Skeletal muscle satellite cell (primary cell): ENCODE data around the gene ACSF2.

ENCODE experiments used
- H3K27me3 ChIP-seq: 2 replicates; pipeline ENCODE4 v1.7.0; 2013; ENCODE audit warnings: low read length; ENCODE audit not compliant: control insufficient read depth, insufficient read depth
- H3K36me3 ChIP-seq: 2 replicates; pipeline ENCODE4 v1.7.0; 2013; ENCODE audit warnings: mild to moderate bottlenecking, control low read depth, low read length; ENCODE audit not compliant: insufficient read depth
- H3K4me1 ChIP-seq: 2 replicates; pipeline ENCODE4 v1.7.0; 2013; ENCODE audit warnings: low read length; ENCODE audit not compliant: control insufficient read depth, insufficient read depth
- H3K4me2 ChIP-seq: 2 replicates; pipeline ENCODE4 v1.7.0; 2013; ENCODE audit warnings: mild to moderate bottlenecking, low read length
- H3K4me3 ChIP-seq: 2 replicates; pipeline ENCODE4 v1.7.0; 2013; ENCODE audit warnings: low read length
- H3K9ac ChIP-seq: 2 replicates; pipeline ENCODE4 v1.7.0; 2013; ENCODE audit warnings: mild to moderate bottlenecking, low read depth, low read length, moderate library complexity
- H3K9me3 ChIP-seq: replicated peaks from 2 replicates; pipeline ENCODE4 v1.7.0; 2013; ENCODE audit warnings: mild to moderate bottlenecking, control low read depth, low read length

The ACSF2 gene

DNA sequence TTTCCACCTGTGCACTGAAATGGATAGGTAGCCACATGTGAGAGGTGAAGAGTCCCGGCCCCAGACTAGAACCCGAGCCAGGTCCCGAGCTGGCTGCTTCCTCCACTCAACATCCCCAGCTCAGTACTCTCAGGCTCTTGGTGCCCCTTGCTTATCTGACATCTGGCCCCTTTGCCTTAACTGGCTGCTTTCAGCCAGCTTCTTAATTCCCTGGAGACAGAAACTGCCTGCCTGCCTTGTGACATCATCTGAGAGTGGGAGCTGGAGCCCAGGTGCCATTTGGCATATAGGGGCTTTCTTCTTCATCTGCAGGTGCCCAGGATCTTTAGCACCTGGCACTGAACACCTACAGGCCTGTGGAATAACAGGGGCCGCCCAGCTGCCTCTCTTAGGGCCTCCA is 33.7 kb downstream of the ACSF2 start:
- Histone ChIP-seq H3K9me3 (no peaks in the 10 kb centered on the region), H3K4me1 (peaks cover 4% of the 10 kb centered on the region), H3K27me3 (no peaks in the 10 kb centered on the region), H3K4me3 (no peak overlapping the region), H3K4me2 (no peak overlapping the region), H3K36me3 (no peaks in the 10 kb centered on the region), H3K9ac (no peak overlapping the region)

DNA sequence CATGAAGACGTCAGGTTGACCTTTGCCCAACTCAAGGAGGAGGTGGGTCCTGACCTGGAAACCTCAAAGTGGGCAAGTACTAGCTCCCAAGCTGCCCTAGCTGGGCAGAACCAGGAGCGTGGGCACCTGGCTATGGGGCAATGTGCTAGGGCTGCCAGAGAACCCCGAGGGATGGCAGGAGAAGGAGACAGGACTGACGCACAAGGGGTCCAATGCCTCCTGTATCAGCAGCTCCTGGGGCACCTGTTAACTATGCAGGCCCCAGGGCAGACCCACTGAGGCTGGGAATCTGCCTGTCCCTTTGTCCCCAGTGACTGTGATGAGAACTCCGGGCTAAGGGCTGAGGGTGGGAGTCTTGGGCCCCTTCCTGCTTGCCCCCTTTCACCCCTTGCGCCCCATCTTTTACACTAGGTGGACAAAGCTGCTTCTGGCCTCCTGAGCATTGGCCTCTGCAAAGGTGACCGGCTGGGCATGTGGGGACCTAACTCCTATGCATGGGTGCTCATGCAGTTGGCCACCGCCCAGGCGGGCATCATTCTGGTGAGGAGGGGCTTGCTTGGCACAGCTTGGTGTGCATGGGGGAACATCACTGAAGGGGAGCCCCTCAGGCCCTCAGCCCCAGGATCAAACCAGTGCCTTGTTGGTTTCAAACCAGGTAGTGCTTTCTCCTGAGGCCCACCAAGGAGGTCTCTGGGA is 35.0 kb downstream of the ACSF2 start:
- Histone ChIP-seq H3K9me3 (no peaks in the 10 kb centered on the region), H3K27me3 (no peaks in the 10 kb centered on the region), H3K4me2 (no peak overlapping the region), H3K9ac (no peak overlapping the region), H3K4me1 (peaks cover 4% of the 10 kb centered on the region), H3K4me3 (no peak overlapping the region), H3K36me3 (no peaks in the 10 kb centered on the region)

DNA sequence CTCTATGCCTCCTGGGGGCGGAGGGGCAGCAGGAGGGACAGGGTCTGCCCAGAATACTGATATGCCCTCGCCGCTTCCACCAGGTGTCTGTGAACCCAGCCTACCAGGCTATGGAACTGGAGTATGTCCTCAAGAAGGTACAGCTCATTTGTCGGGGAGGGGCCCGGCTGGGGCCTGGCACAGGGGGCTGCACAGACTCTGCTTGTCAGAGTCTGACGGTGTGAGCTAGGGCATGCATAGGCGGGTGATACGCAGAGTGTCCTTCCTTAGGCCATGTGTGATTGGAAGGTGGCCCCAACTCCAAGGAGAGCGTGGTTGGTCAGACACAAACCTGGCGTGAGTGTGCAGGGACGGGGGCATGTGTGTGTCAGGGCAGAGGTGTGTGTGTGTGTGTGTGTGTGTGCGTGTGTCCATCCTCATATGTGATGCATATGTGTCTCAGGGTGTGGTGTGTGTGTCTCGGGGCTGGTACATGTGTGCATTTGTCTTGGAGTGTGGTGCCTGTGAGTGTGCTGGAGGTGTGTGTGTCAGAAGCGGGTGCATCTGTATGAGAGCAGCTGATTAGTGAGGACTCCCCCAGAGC is 35.6 kb downstream of the ACSF2 start:
- H3K4me3 ChIP-seq: no peak overlapping the region
- no peaks in the 10 kb centered on the region for H3K9me3 ChIP-seq
- H3K27me3 ChIP-seq: peaks cover 3% of the 10 kb centered on the region
- H3K4me1 ChIP-seq: peaks cover 4% of the 10 kb centered on the region
- no peak overlapping the region for H3K9ac ChIP-seq
- H3K4me2 ChIP-seq: no peak overlapping the region
- no peaks in the 10 kb centered on the region for H3K36me3 ChIP-seq

DNA sequence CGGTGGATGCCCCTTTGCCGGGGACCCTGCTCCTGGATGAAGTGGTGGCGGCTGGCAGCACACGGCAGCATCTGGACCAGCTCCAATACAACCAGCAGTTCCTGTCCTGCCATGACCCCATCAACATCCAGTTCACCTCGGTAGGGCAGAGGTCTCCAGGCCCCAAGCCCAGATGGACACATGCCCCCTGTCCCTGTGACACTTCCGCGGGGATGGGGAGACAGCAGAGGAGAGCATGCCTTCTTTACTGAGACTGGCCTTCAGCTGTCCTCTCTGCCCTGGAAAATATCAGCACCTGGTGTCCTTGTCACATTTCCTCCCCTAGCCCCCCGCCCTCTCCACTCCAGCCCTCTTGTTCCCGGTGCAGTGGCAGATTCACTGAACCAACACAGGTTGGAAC is 36.4 kb downstream of the ACSF2 start:
- no peak overlapping the region for H3K9ac ChIP-seq
- H3K4me2 ChIP-seq: no peak overlapping the region
- H3K36me3 ChIP-seq: no peaks in the 10 kb centered on the region
- H3K4me3 ChIP-seq: no peak overlapping the region
- peaks cover 9% of the 10 kb centered on the region for H3K27me3 ChIP-seq
- peaks cover 4% of the 10 kb centered on the region for H3K4me1 ChIP-seq
- H3K9me3 ChIP-seq: no peaks in the 10 kb centered on the region

DNA sequence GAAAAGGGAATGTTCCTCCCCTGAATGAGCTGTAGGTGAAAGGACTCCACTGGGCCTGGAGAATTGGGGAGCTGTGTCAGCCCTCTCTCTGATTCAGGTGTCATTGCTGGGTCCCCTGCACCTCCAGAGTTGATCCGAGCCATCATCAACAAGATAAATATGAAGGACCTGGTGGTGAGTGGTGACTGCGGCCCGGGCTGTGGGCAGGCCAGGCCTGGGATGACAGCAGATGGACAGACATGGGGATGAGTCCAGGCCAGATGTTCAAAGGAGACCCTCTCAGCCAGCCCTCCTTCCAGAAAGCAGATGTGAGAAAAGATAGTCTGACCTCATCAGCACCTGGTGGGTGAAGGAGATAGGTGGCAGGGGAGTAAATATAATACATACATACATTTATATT is 38.1 kb downstream of the ACSF2 start:
- Histone ChIP-seq H3K27me3 (peaks cover 26% of the 10 kb centered on the region), H3K9me3 (no peaks in the 10 kb centered on the region), H3K4me2 (no peak overlapping the region), H3K36me3 (no peaks in the 10 kb centered on the region), H3K4me3 (no peak overlapping the region), H3K9ac (no peak overlapping the region), H3K4me1 (peaks cover 7% of the 10 kb centered on the region)

DNA sequence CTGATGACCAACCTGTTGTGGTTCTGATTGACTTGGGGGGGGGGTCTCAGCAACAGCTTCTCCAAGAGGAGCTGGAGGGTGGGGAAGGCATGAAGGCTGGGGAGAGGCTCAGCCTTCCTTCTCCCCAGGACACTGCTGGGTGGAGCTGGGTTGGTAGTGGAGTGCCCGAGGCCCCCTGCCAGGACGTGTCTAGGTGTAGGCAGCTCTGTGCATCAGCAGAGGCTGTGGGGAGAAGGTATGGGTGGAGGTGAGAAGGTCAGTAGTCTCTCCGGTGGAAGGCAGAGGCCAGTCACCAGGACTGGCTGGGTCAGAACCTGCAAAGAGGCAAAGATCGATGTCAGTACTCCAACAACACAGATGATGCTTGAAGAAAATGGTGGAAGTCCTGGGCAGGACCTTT is 38.7 kb downstream of the ACSF2 start:
- Histone ChIP-seq H3K4me3 (no peak overlapping the region), H3K36me3 (no peaks in the 10 kb centered on the region), H3K9ac (no peak overlapping the region), H3K9me3 (no peaks in the 10 kb centered on the region), H3K4me1 (peaks cover 11% of the 10 kb centered on the region), H3K4me2 (no peak overlapping the region), H3K27me3 (peaks cover 30% of the 10 kb centered on the region)

DNA sequence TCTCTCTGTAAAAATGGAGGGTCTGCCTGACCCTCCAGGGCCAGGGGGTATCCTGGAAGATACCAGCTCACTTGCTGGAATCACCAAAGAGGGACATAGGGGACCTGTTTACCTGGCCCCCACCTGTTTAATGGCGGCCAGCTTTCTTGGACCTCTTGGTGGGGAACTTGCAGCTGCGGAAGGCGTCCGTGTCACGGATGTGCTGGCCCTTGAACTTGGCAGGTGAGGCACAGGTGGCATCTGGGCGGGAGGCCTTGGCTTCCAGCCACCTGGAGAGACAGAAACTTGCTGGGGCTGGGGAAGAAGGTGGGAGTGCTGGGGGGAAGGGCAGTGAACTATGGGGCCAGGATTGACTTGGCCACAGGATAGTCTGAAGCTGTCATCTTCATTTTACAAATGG is 39.2 kb downstream of the ACSF2 start:
- peaks cover 11% of the 10 kb centered on the region for H3K4me1 ChIP-seq
- H3K27me3 ChIP-seq: peaks cover 35% of the 10 kb centered on the region
- H3K4me2 ChIP-seq: no peak overlapping the region
- no peaks in the 10 kb centered on the region for H3K9me3 ChIP-seq
- H3K9ac ChIP-seq: no peak overlapping the region
- no peaks in the 10 kb centered on the region for H3K36me3 ChIP-seq
- no peak overlapping the region for H3K4me3 ChIP-seq

DNA sequence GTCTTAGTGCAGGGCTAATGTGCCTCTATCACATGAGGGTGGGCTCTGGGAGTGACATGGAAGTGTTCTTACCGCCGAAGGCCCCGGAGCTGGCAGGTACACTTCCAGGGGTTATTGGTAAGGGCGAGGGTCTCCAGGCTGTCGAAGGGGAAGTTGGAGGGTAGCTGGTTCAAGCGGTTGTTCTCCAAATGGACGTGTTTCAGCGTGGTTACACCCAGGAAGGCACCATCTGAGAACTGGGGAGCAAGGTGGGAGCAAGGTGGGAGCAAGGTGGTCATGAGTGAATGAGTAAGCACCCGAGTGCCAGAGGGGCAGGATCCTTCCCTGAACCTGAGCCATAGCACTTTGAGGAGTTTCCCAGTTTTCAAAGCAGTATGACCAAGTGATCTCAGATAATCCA is 39.6 kb downstream of the ACSF2 start:
- no peak overlapping the region for H3K4me3 ChIP-seq
- H3K9ac ChIP-seq: no peak overlapping the region
- H3K4me2 ChIP-seq: no peak overlapping the region
- peaks cover 39% of the 10 kb centered on the region for H3K27me3 ChIP-seq
- H3K36me3 ChIP-seq: no peaks in the 10 kb centered on the region
- H3K4me1 ChIP-seq: peaks cover 11% of the 10 kb centered on the region
- H3K9me3 ChIP-seq: no peaks in the 10 kb centered on the region

DNA sequence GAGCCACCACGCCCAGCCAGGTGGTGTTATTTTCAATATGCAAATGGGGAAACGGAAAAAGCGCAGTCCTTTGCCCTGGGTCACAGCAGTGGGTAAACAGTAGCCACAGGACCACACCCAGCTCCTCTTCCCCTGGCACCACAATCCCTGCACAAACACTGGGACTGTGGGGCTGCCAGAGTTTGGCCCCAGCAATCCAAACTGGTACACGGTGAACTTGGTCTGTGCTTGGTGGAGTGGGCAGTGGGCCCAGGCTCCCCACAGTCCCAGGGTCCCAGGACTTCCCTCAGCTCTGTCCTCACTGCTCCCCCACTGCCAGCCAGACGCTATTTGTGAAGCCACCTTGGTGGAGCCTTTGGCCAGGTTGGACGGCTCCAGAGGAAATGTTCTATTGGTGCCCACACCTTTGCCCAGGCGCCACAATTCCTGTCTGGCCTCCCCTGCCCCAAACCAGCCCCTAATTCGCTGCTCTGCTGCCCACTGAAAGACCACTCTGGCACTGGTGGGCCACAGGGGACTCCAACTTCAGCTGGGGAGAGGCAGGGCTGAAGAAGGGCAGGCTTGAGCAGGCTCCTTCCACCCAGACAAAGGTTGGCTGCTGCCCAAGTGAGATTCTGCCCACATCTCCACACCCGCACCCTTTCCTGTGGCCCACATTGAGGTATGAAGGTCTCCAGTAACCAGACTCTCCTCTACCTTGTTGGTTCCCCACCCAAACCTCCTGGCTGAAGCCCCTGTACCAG is 40.5 kb downstream of the ACSF2 start:
- no peak overlapping the region for H3K4me2 ChIP-seq
- peaks cover 11% of the 10 kb centered on the region for H3K4me1 ChIP-seq
- no peak overlapping the region for H3K9ac ChIP-seq
- no peaks in the 10 kb centered on the region for H3K9me3 ChIP-seq
- no peak overlapping the region for H3K4me3 ChIP-seq
- H3K36me3 ChIP-seq: no peaks in the 10 kb centered on the region
- H3K27me3 ChIP-seq: peaks cover 39% of the 10 kb centered on the region

DNA sequence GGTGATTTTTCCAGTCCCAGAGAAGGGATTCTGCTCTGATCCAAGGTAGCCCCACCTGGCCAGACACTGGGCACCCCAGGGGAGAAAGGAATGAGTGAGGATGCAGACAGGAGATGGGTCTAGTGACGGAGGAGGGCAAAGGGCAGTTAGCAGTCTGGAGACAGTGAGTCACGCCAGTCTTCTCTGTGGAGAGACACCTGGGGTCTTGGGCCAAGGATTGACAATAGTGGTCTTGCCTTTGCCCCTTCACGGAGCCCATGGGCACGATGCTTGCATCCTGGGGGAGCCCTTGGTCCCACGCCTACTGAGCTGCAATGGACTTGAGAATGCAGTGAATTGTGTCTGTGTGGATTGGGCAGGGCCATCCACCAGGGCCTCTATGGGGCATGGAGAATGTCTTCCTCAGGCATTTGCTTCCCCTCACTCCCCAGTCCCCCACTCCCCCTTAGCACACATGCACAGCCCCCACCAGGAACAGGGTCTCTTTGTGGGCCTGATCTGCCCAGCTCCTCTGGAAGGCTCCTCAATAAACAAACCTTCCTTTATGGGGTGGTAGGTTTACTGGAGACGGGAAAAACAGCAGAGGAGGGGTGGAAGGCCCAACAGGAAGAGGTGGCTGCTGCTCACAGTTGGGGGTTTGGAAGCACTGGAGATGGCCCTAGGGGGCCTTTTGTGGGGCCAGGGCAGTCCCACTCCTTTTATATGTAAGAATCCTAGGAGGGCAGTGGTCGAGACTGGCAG is 41.3 kb downstream of the ACSF2 start:
- H3K36me3 ChIP-seq: no peaks in the 10 kb centered on the region
- H3K27me3 ChIP-seq: peaks cover 41% of the 10 kb centered on the region
- no peak overlapping the region for H3K4me3 ChIP-seq
- no peak overlapping the region for H3K9ac ChIP-seq
- no peak overlapping the region for H3K4me2 ChIP-seq
- no peaks in the 10 kb centered on the region for H3K9me3 ChIP-seq
- H3K4me1 ChIP-seq: peaks cover 11% of the 10 kb centered on the region

DNA sequence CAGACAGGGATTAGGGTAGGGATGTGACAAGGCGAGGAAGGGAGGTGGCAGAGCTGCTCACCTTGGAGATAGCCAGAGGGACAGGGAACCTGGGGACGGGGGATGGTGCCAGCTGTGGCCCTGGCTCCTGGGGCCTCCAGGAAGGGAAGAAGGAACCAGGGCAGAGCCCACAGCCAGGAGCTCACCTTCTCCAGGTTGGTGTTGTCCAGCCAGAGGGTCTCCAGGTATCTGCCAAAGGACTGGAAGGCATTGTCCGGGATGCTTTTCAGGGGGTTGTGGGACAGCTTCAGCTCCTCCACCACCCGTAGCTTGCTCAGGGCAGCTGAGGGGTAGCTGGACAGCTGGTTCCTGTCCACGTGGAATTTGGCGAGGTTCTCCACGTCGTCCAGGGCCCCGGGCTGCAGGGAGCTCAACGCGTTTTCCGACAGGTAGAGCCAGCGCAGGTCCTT is 41.9 kb downstream of the ACSF2 start:
- Histone ChIP-seq H3K4me1 (peaks cover 11% of the 10 kb centered on the region), H3K9me3 (no peaks in the 10 kb centered on the region), H3K36me3 (no peaks in the 10 kb centered on the region), H3K4me2 (no peak overlapping the region), H3K4me3 (no peak overlapping the region), H3K9ac (no peak overlapping the region), H3K27me3 (peaks cover 41% of the 10 kb centered on the region)
